Epithelial cell of proximal tubule (primary cell): ENCODE measurements around the gene PPP1R17. TPM values are rescaled to one million over a fixed set of nuclear protein-coding genes. Genes with fewer than 3 reads are reported as not detected.
A peak's percentile ranks its signal among the peaks of the same experiment; 100 is the strongest.

Experiments
- DNase-seq: peaks from one replicate; pipeline ENCODE4 v3.0.0-alpha.2; 2011; ENCODE audit warnings: low read depth
- H3K4me3 ChIP-seq: 2 replicates; pipeline ENCODE4 v1.5.1; 2011; ENCODE audit warnings: low read depth, mild to moderate bottlenecking, low read length
- CTCF ChIP-seq: conservative IDR thresholded peaks from 2 replicates; pipeline ENCODE4 v1.5.1; 2012; ENCODE audit warnings: low read depth, mild to moderate bottlenecking, low read length
- total RNA-seq: library from RNA; depleted of rRNA; stranded (reverse); fragments of >200 nt; gene quantifications from 2 replicates; pipeline ENCODE4 v1.2.3, GENCODE V29; 2015

The PPP1R17 gene
- total RNA-seq: not detected in 2 replicates

- TF ChIP-seq CTCF: no peak
- no peak for DNase-seq
- no peak within 1 kb of the TSS for H3K4me3 ChIP-seq
Measured at GRCh38 chr7:31687024-31687748, at the start of gene PPP1R17. Gene PPP1R17 (plus strand): TSS chr7:31687215. CDS start chr7:31692442, 5,227 bp downstream.

GRCh38 chr7:31640381-31640780 lies 46.6 kb upstream of the PPP1R17 start:
- TF ChIP-seq CTCF: no peak
- H3K4me3 ChIP-seq: no peak overlapping the region
- no peak for DNase-seq

- no peak for TF ChIP-seq CTCF
- no peak for DNase-seq
- H3K4me3 ChIP-seq: no peak overlapping the region
Measured at GRCh38 chr7:31642681-31643115, 44.3 kb upstream of the PPP1R17 start.

- no peak for TF ChIP-seq CTCF
- no peak overlapping the region for H3K4me3 ChIP-seq
- DNase-seq: no peak
Measured at GRCh38 chr7:31646942-31647341, 40.1 kb upstream of the PPP1R17 start.

GRCh38 chr7:31647511-31647910 lies 39.5 kb upstream of the PPP1R17 start:
- TF ChIP-seq CTCF: no peak
- no peak for DNase-seq

GRCh38 chr7:31648288-31648687 lies 38.7 kb upstream of the PPP1R17 start:
- no peak overlapping the region for H3K4me3 ChIP-seq
- TF ChIP-seq CTCF: peak; percentile 42
- no peak for DNase-seq

More at GRCh38 chr7:31647511-31647910, 39.5 kb upstream of the PPP1R17 start:
- no peak overlapping the region for H3K4me3 ChIP-seq

GRCh38 chr7:31648880-31649279 lies 38.1 kb upstream of the PPP1R17 start:
- no peak for TF ChIP-seq CTCF
- no peak for DNase-seq
- H3K4me3 ChIP-seq: no peak overlapping the region
